Keratinocyte (primary cell): ENCODE data around the gene GSTO2.

Source experiments
- EZH2 ChIP-seq: IDR thresholded peaks from one replicate; pipeline ENCODE4 v1.6.1; 2012; ENCODE audit warnings: inconsistent platforms, mild to moderate bottlenecking, low read length, moderate library complexity
- TF ChIP-seq, protein P1 (sequence below), 3 experiments: IDR thresholded peaks in 1 of 3; conservative IDR thresholded peaks in 1 of 3; optimal IDR thresholded peaks in 1 of 3; 2 replicates in 2 of 3; 3 replicates in 1 of 3; pipeline versions ENCODE3 to v1.5.1; 2011; ENCODE audit warnings: low read length in 3 of 3, mild to moderate bottlenecking in 3 of 3, moderate library complexity in 2 of 3, control low read depth in 1 of 3, inconsistent platforms in 1 of 3; ENCODE audit not compliant: insufficient read depth in 2 of 3; ENCODE audit errors: extremely low read depth in 1 of 3

DNA sequence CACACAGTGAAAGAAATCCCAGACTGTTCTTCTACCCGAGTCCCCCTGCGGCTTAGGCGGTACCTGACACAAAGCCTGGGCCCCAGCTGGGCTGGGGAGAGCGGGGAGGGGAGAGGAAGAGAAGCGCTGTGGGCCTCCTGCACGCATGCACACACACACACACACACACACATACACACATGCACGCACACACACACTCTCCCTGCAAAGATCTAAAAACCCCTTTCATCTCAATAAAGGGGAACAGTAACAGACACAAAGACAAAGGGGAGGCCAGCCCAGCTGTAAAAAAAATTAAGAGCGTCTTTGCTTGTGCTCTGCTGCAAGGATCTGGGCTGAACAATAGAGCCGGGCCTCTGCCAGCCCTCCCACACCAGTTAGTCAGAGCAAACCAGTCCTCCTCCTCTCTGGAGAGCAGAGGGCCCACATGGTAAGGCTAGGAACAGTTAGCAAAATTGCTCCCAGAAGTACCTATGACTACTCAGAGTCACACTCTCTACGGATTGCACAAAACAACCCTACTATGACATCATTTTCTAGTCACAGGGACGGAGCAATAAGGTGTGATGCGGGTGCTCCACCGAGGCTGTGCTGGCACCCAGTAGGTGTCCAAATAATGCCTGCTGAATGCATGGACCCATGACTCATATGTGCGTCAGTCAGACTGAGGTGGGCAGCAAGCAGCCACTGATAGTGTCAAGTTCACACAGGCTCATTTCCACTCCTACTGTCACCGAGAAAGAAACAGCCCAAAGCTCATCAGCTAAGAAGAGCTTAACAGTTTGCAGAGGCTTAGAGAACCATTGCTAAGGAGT, 60.1 kb downstream of the GSTO2 start:
- TF ChIP-seq, protein P1, sequence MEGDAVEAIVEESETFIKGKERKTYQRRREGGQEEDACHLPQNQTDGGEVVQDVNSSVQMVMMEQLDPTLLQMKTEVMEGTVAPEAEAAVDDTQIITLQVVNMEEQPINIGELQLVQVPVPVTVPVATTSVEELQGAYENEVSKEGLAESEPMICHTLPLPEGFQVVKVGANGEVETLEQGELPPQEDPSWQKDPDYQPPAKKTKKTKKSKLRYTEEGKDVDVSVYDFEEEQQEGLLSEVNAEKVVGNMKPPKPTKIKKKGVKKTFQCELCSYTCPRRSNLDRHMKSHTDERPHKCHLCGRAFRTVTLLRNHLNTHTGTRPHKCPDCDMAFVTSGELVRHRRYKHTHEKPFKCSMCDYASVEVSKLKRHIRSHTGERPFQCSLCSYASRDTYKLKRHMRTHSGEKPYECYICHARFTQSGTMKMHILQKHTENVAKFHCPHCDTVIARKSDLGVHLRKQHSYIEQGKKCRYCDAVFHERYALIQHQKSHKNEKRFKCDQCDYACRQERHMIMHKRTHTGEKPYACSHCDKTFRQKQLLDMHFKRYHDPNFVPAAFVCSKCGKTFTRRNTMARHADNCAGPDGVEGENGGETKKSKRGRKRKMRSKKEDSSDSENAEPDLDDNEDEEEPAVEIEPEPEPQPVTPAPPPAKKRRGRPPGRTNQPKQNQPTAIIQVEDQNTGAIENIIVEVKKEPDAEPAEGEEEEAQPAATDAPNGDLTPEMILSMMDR (optimal IDR thresholded peaks at IDR 0.05 in 1 of 3, IDR thresholded peaks at IDR 0.05 in 1 of 3, conservative IDR thresholded peaks at IDR 0.05 in 1 of 3; ENCODE audit: extremely low read depth in 1 of 3, insufficient read depth in 2 of 3, low read length in 3 of 3): no peak
- TF ChIP-seq EZH2: no peak
